PFSK-1 (cell line): ENCODE data around the gene RTF1.

Source experiments
- FOXP2 ChIP-seq: optimal IDR thresholded peaks from 2 replicates; pipeline ENCODE3; 2011; ENCODE audit warnings: borderline replicate concordance, control low read depth, inconsistent platforms; ENCODE audit not compliant: insufficient read depth; ENCODE audit errors: extremely low read length, extremely low read depth
- POLR2AphosphoS5 ChIP-seq: IDR thresholded peaks from 2 replicates; pipeline ENCODE4 v1.6.1; 2012; ENCODE audit warnings: low read depth, mild to moderate bottlenecking, control low read depth, low read length, moderate library complexity
- REST ChIP-seq, 2 experiments: IDR thresholded peaks; 2 replicates each; pipeline versions ENCODE4 v1.6.1 to v1.8.0; 2011 to 2012; ENCODE audit warnings: low read depth in 2 of 2, low read length in 2 of 2, control low read depth in 1 of 2, inconsistent platforms in 1 of 2, mild to moderate bottlenecking in 1 of 2, moderate library complexity in 1 of 2; ENCODE audit not compliant: insufficient read depth in 1 of 2
- SIN3A ChIP-seq: IDR thresholded peaks from 2 replicates; pipeline ENCODE4 v1.6.1; 2012; ENCODE audit warnings: mild to moderate bottlenecking, low read length, moderate library complexity, borderline replicate concordance; ENCODE audit not compliant: insufficient read depth
- TAF1 ChIP-seq: IDR thresholded peaks from 2 replicates; pipeline ENCODE4 v1.6.1; 2012; ENCODE audit warnings: low read length, control low read depth, borderline replicate concordance; ENCODE audit not compliant: insufficient read depth

DNA sequence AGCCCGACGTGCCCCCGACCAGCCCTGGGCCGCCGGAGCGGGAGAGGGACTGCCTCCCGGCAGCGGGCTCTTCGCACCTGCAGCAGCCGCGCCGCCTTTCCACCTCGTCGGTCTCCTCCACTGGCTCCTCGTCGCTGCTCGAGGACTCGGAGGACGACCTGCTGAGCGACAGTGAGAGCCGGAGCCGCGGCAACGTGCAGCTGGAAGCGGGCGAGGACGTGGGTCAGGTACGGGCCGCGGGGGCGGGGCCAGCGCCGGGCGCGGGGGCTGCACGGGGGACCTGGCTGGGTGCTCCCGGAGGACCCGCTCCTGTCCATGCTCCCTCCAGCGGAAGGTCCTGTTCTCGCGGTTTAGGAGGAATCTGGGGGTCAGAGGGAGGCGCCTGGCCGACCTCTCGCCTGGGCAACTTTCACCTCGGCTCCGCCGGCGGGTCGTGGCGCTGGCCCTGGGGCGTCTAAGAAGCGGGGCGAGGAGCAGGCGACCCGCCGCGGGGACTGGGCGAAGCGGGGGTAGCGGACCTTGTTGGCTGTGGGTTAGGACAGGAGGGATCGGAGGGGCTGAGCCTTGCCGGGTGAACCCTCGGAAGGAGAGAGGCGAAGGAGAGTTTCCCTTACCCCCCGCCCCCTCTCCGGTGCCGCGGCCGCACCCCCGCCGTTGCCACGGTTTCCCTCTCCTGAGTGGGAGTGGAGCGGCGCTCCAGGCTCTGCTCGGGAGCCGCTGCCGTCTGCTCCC lies 77.5 kb downstream of the RTF1 start:
- TF ChIP-seq POLR2AphosphoS5 (no peak), FOXP2 (no peak), REST (IDR thresholded peaks at IDR 0.05; ENCODE audit: insufficient read depth in 1 of 2, low read depth in 2 of 2, low read length in 2 of 2) (no peak), SIN3A (no peak), TAF1 (no peak)
